ENCODE data around the gene NOC4L. TPM values are rescaled to one million over a fixed set of nuclear protein-coding genes. Genes with fewer than 3 reads are reported as not detected.

NOC4L gene
- total RNA-seq, 1 donor from 2014 or later: 16.5 TPM

DNA sequence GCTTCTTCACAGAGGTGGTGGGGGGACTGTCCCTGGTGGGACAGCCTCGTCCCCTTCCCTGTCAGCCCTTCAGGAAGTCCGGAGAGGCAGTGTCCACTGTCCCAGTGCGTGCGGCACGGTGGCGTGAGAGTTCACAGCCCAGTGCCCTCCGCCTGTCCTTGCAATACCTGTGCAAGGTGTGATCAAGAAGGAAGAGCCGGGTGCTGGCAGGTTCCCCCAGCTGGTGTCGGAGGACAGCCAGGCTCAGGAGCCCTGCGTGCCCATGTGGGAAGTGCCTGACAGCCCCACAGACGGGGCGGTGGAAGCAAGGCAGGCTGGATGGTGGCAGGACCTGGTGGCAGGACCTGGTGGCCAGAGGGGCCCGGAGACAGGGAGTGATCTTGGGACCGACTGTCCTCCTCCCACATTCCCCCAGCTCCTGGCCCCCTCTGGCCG, 16.4 kb downstream of the NOC4L start:
- Histone ChIP-seq H4K20me1 (ENCODE audit: insufficient read depth, low read length) (peaks cover 46% of the 10 kb centered on the region), H3K9me3 (ENCODE audit: insufficient read depth, low read depth, low read length) (peaks cover 26% of the 10 kb centered on the region), H3K4me1 (ENCODE audit: insufficient read depth, low read length) (peaks cover 11% of the 10 kb centered on the region), H3K36me3 (ENCODE audit: insufficient read depth, low read length) (peaks cover 15% of the 10 kb centered on the region), H3K4me3 (ENCODE audit: insufficient read depth, low read depth, low read length) (no peak overlapping the region), H3K27me3 (ENCODE audit: insufficient read depth, low read length) (no peaks in the 10 kb centered on the region), H3K4me2 (ENCODE audit: low read length) (no peak overlapping the region), H2AFZ (ENCODE audit: low read depth, low read length) (no peak overlapping the region), H3K27ac (ENCODE audit: low read depth, low read length) (no peak overlapping the region), H3K9ac (ENCODE audit: low read length) (no peak overlapping the region), H3K79me2 (ENCODE audit: insufficient read depth, low read length) (no peaks in the 10 kb centered on the region)
- FAIRE-seq (no peak), DNase-seq (ENCODE audit: low read depth) (no peak)
- Mint-ChIP-seq H3K9me3 (ENCODE audit: unreplicated experiment) (peaks cover 2% of the 10 kb centered on the region), H3K27me3 (ENCODE audit: low read depth, unreplicated experiment) (peaks cover 17% of the 10 kb centered on the region), H3K36me3 (ENCODE audit: low read depth, unreplicated experiment) (peaks cover 3% of the 10 kb centered on the region), H3K27ac (ENCODE audit: unreplicated experiment) (no peak overlapping the region), H3K4me3 (ENCODE audit: unreplicated experiment) (no peak overlapping the region), H3K4me1 (ENCODE audit: low read depth, unreplicated experiment) (no peaks in the 10 kb centered on the region)
- TF ChIP-seq CTCF (IDR thresholded peaks at IDR 0.05; ENCODE audit: insufficient read depth, low read depth, low read length): no peak
- no peak for TF ChIP-seq EZH2 (IDR thresholded peaks at IDR 0.05; ENCODE audit: insufficient read depth, low read length)

DNA sequence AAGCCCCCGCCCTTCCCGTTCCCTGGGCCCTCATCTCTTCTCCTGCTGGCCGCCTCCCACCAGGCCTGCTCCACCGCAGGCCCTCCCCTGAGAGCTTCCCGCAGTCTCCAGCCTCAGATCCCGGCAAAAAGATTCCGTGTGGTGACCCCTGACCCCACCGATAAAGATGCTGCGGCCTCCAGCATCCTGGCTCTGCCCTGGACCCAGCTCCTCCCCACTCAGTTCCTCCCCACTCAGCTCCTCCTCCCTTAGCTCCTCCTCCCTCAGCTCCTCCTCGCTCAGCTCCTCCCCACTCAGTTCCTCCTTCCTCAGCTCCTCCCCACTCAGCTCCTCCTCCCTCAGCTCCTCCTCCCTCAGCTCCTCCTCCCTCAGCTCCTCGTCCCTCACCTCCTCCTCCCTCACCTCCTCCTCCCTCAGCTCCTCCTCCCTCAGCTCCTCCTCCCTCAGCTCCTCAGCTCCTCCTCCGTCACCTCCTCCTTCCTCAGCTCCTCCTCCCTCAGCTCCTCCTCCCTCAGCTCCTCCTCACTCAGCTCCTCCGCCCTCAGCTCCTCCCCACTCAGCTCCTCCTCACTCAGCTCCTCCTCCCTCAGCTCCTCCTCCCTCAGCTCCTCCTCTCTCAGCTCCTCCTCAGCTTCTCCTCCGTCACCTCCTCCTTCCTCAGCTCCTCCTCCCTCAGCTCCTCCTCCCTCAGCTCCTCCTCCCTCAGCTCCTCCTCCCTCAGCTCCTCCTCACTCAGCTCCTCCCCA, 17.0 kb downstream of the NOC4L start:
- Mint-ChIP-seq H3K4me1 (ENCODE audit: low read depth, unreplicated experiment) (no peaks in the 10 kb centered on the region), H3K27me3 (ENCODE audit: low read depth, unreplicated experiment) (peaks cover 17% of the 10 kb centered on the region), H3K27ac (ENCODE audit: unreplicated experiment) (no peak overlapping the region), H3K9me3 (ENCODE audit: unreplicated experiment) (peaks cover 2% of the 10 kb centered on the region), H3K36me3 (ENCODE audit: low read depth, unreplicated experiment) (peaks cover 3% of the 10 kb centered on the region), H3K4me3 (ENCODE audit: unreplicated experiment) (no peak overlapping the region)
- no peak overlapping the region for H3K9ac ChIP-seq (ENCODE audit: low read length)
- peaks cover 11% of the 10 kb centered on the region for H3K4me1 ChIP-seq (ENCODE audit: insufficient read depth, low read length)
- DNase-seq (ENCODE audit: low read depth) (peak; percentile 34), FAIRE-seq (no peak)
- peaks cover 40% of the 10 kb centered on the region for H4K20me1 ChIP-seq (ENCODE audit: insufficient read depth, low read length)
- H3K4me2 ChIP-seq (ENCODE audit: low read length): no peak overlapping the region
- TF ChIP-seq CTCF (IDR thresholded peaks at IDR 0.05; ENCODE audit: insufficient read depth, low read depth, low read length) (no peak), EZH2 (IDR thresholded peaks at IDR 0.05; ENCODE audit: insufficient read depth, low read length) (no peak)
- H2AFZ ChIP-seq (ENCODE audit: low read depth, low read length): no peak overlapping the region
- H3K27me3 ChIP-seq (ENCODE audit: insufficient read depth, low read length): no peaks in the 10 kb centered on the region
- no peak overlapping the region for H3K27ac ChIP-seq (ENCODE audit: low read depth, low read length)
- H3K79me2 ChIP-seq (ENCODE audit: insufficient read depth, low read length): no peaks in the 10 kb centered on the region
- H3K36me3 ChIP-seq (ENCODE audit: insufficient read depth, low read length): peaks cover 14% of the 10 kb centered on the region
- no peak overlapping the region for H3K4me3 ChIP-seq (ENCODE audit: insufficient read depth, low read depth, low read length)
- peaks cover 20% of the 10 kb centered on the region for H3K9me3 ChIP-seq (ENCODE audit: insufficient read depth, low read depth, low read length)
